GM12864 (cell line): ENCODE results near the gene MRPS17.

ENCODE experiments used
- DNase-seq: peaks from one replicate; pipeline ENCODE4 v3.0.0-alpha.2; 2011; ENCODE audit warnings: low read depth
- H3K4me3 ChIP-seq: 2 replicates; pipeline ENCODE4 v1.5.1; 2011; ENCODE audit warnings: mild to moderate bottlenecking, low read depth, low read length, control low read depth
- TF ChIP-seq, protein P1 (sequence below): IDR thresholded peaks from 2 replicates; pipeline ENCODE4 v1.5.1; 2011; ENCODE audit warnings: low read depth, mild to moderate bottlenecking, moderate library complexity, low read length, control low read depth, inconsistent platforms; ENCODE audit errors: missing control alignments

The MRPS17 gene

GRCh38 chr7:55970978-55971377, 19.3 kb downstream of the MRPS17 start:
- no peak for DNase-seq
- H3K4me3 ChIP-seq: no peak overlapping the region

GRCh38 chr7:55973747-55974250, 22.1 kb downstream of the MRPS17 start:
- TF ChIP-seq, protein P1, sequence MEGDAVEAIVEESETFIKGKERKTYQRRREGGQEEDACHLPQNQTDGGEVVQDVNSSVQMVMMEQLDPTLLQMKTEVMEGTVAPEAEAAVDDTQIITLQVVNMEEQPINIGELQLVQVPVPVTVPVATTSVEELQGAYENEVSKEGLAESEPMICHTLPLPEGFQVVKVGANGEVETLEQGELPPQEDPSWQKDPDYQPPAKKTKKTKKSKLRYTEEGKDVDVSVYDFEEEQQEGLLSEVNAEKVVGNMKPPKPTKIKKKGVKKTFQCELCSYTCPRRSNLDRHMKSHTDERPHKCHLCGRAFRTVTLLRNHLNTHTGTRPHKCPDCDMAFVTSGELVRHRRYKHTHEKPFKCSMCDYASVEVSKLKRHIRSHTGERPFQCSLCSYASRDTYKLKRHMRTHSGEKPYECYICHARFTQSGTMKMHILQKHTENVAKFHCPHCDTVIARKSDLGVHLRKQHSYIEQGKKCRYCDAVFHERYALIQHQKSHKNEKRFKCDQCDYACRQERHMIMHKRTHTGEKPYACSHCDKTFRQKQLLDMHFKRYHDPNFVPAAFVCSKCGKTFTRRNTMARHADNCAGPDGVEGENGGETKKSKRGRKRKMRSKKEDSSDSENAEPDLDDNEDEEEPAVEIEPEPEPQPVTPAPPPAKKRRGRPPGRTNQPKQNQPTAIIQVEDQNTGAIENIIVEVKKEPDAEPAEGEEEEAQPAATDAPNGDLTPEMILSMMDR: no peak
- no peak overlapping the region for H3K4me3 ChIP-seq
- DNase-seq: no peak

More at GRCh38 chr7:55970978-55971377, 19.3 kb downstream of the MRPS17 start:
- TF ChIP-seq, protein P1: no peak

- no peak for DNase-seq
- no peak overlapping the region for H3K4me3 ChIP-seq
- TF ChIP-seq, protein P1: no peak
Observed at GRCh38 chr7:55975988-55976633, 24.4 kb downstream of the MRPS17 start.

DNA sequence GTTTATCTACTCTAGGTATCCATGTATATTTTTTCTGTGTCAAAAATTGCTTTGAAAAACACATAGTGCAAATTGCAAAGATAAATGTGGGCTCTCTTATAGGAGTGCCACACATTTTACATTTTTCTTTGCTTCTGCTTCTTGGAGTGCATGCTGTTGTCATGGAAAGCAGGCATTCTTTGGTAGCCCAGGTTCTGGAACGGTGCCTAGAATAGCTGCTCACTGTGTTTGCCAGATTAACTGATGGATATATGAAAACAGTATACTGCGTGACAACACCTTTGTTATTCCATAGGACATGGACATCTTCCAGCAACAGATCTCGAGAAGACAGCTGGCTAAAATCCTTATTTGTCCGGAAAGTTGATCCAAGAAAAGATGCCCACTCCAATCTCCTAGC, 26.2 kb downstream of the MRPS17 start:
- TF ChIP-seq, protein P1: no peak
- no peak for DNase-seq
- no peak overlapping the region for H3K4me3 ChIP-seq

GRCh38 chr7:55980266-55980665, 28.6 kb downstream of the MRPS17 start:
- H3K4me3 ChIP-seq: no peak overlapping the region
- TF ChIP-seq, protein P1: no peak
- no peak for DNase-seq

DNA sequence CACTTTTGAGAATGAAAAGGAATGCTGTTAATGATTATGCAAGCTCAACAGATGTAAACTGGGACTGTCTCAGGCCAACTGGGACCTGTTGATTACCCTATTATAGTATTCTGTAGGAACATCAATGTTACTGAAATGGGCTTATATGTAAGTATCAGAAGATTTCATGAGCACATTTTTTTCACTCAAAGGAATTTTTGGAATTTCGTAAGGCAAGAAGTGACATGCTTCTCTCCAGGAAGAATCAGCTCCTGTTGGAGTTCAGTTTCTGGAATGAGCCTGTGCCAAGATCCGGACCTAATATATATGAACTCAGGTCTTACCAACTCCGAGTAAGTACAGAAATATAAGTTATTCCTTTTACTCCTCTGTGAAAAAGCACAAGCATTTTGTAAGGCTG, 31.9 kb downstream of the MRPS17 start:
- no peak for DNase-seq
- H3K4me3 ChIP-seq: no peak overlapping the region
- TF ChIP-seq, protein P1: no peak

GRCh38 chr7:55992346-55992745, 40.7 kb downstream of the MRPS17 start:
- no peak overlapping the region for H3K4me3 ChIP-seq
- DNase-seq: no peak
- TF ChIP-seq, protein P1: no peak
